OCI-M1 (cell line): ENCODE results near the gene RAB40C.

Experiments used
- DNase-seq: peaks from one replicate; lab custom pipeline; 2025; lab: John Stamatoyannopoulos, UW

The RAB40C gene

GRCh38 chr16:632486-633335 lies 42.8 kb downstream of the RAB40C start:
- no peak for DNase-seq

- DNase-seq: no peak
Observed at GRCh38 chr16:633336-634050, 43.6 kb downstream of the RAB40C start.

- no peak for DNase-seq
Observed at GRCh38 chr16:634051-634670, 44.3 kb downstream of the RAB40C start.

- DNase-seq: no peak
Observed at GRCh38 chr16:634996-635395, 45.1 kb downstream of the RAB40C start.

GRCh38 chr16:635573-636205 lies 45.8 kb downstream of the RAB40C start:
- no peak for DNase-seq

- DNase-seq: peak; percentile 97
Observed at GRCh38 chr16:636206-637080, 46.6 kb downstream of the RAB40C start, which contains the start of gene METTL26. Gene METTL26, minus strand, starts transcription at chr16:636305. Its CDS starts 15 bp downstream, at chr16:636290.

- peak; percentile 62 for DNase-seq
Observed at GRCh38 chr16:637081-638018, 47.5 kb downstream of the RAB40C start.

GRCh38 chr16:638034-638543 lies 48.2 kb downstream of the RAB40C start:
- DNase-seq: no peak

GRCh38 chr16:638836-639235 lies 49.0 kb downstream of the RAB40C start:
- no peak for DNase-seq

GRCh38 chr16:640614-641013 lies 50.7 kb downstream of the RAB40C start:
- DNase-seq: no peak

GRCh38 chr16:641326-642188 lies 51.7 kb downstream of the RAB40C start, which contains the start of gene MCRIP2:
Gene MCRIP2, plus strand, starts transcription at chr16:641828. Its CDS starts 164 bp downstream, at chr16:641992.
- DNase-seq: peak; percentile 90

- DNase-seq: peak; percentile 88
Observed at GRCh38 chr16:642189-643049, 52.6 kb downstream of the RAB40C start.

- DNase-seq: no peak
Observed at GRCh38 chr16:643050-643368, 53.1 kb downstream of the RAB40C start.

GRCh38 chr16:644556-644955 lies 54.7 kb downstream of the RAB40C start:
- no peak for DNase-seq

- DNase-seq: no peak
Observed at GRCh38 chr16:645852-646678, 56.2 kb downstream of the RAB40C start.

GRCh38 chr16:646679-647172 lies 56.9 kb downstream of the RAB40C start:
- DNase-seq: no peak
